Muscle layer of duodenum (tissue), 2 donors: ENCODE data around the gene MEX3B.

Experiments used
- H3K27ac ChIP-seq: one replicate; pipeline ENCODE4 v1.7.0; 2013; ENCODE audit warnings: mild to moderate bottlenecking, low read length
- H3K27me3 ChIP-seq: one replicate; pipeline ENCODE4 v1.7.0; 2013; ENCODE audit warnings: low read depth, mild to moderate bottlenecking, control low read depth, low read length
- H3K36me3 ChIP-seq, 2 donors: one replicate each; pipeline ENCODE4 v1.7.0; 2013; ENCODE audit warnings: low read length in 2 of 2, control low read depth in 1 of 2, mild to moderate bottlenecking in 1 of 2; ENCODE audit not compliant: insufficient read depth in 2 of 2, control insufficient read depth in 1 of 2
- H3K4me1 ChIP-seq, 2 donors: one replicate each; pipeline ENCODE4 v1.7.0; 2013; ENCODE audit warnings: low read length in 2 of 2, mild to moderate bottlenecking in 2 of 2, control low read depth in 1 of 2, moderate library complexity in 1 of 2; ENCODE audit not compliant: insufficient read depth in 2 of 2, control insufficient read depth in 1 of 2
- H3K4me3 ChIP-seq, 2 donors: one replicate each; pipeline ENCODE4 v1.7.0; 2013; ENCODE audit warnings: low read length in 2 of 2, low read depth in 1 of 2, mild to moderate bottlenecking in 1 of 2
- H3K9me3 ChIP-seq, 2 donors: one replicate each; pipeline ENCODE4 v1.7.0; 2013; ENCODE audit warnings: low read length in 2 of 2, control low read depth in 1 of 2, mild to moderate bottlenecking in 1 of 2; ENCODE audit not compliant: control insufficient read depth in 1 of 2
- donor health status: healthy.

Gene MEX3B

DNA sequence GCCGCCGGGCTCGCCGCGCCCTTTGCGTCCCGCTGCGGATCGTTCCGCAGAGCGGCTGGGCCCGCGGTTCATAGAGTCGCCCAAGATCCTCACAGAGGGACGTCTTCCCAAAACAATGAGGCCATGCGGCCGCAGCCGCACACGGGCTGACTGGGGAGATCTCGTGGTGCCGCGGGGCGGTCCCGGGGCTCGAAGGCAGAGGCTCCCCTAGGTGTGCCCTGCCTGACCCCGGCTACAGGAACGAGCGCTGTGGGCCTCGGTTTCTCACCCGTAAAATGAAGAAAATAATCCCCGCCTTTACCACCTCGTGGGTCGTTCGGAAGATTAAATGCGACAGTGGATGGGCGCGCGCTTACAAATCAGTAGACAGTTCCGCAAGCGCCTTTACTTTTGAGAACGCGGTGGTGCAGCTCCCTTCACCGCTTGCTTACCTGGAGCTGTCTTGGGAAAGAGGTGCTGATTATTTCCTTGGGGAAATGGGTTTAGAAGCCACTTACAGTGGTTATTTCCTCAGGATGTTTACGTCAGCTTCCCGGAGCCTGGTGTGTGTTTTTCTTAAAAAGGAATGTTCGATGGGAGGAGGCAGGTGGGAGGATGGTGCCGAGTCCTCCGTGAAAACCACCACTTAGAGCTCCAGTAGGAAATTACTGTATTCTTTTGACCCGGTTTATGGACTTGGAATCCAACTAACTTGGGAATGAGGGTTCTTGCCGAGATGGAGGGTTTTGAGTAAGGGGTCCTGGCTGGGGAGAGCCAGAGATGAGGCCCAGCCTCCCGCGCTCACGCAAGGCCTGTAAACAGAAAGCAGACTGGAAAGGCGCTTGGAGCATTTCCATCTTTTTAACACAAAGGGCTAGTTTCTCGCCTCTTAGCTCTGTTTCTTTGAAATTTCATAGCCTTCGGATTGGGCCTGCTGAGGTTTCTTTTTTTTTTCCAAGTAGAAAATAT is 1.9 kb upstream of the MEX3B start:
- Histone ChIP-seq H3K36me3 (no peaks in the 10 kb centered on the region), H3K27ac (no peak overlapping the region), H3K4me1 (peaks cover 0 to 10% of the 10 kb centered on the region in 2 donors), H3K27me3 (no peaks in the 10 kb centered on the region), H3K9me3 (no peaks in the 10 kb centered on the region), H3K4me3 (peak overlapping the region; percentile 56 to 85)

DNA sequence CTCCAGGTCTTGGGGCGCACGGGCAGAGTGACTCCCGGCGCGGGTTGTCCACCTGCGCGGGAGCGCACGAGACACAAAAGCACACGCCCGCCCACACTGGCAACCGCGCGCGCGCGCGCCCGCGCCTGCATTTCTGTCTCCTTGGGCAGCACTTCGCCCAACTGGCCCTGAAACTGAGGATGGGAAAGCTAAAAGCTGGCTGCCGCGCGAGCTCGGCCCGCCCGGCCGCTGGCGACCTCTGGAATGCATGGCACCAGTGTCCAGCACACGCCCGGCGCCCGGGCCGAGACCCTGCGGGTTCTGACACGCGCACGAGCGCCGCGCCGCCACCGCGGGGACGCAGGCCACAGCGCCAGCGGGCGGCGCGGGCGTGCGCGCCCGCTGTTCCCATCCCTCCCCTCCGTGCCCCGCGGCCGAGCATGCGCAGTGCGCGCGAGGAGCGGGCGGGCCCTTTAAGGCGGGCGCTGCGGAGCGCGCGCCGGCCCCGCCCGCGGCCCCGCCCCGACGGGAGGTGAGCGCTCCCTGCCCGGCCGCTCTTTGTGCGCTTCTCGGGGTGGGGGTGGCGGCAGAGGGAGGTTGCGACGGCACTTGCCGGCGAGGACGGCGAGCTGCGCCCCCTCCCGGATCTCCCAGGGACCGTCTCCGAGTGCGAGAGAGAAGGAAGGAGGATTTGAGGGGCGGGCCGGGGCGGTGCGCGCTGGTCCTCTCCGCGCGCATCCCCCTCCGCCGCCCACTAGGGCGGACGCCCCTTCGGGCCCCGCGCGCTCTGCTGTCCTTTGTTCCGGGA is 1.0 kb upstream of the MEX3B start:
- peak overlapping the region; percentile 84 to 95 for H3K4me3 ChIP-seq
- no peaks in the 10 kb centered on the region for H3K27me3 ChIP-seq
- no peaks in the 10 kb centered on the region for H3K36me3 ChIP-seq

GRCh38 chr15:82045179-82045891 is 483 bp downstream of the MEX3B start:
- Histone ChIP-seq H3K27ac (no peak overlapping the region), H3K9me3 (no peaks in the 10 kb centered on the region), H3K36me3 (no peaks in the 10 kb centered on the region), H3K27me3 (no peaks in the 10 kb centered on the region), H3K4me3 (peak overlapping the region; percentile 65 to 95), H3K4me1 (peaks cover 0 to 10% of the 10 kb centered on the region in 2 donors)

More for the DNA sequence above, 1.0 kb upstream of the MEX3B start:
- no peaks in the 10 kb centered on the region for H3K9me3 ChIP-seq
- peaks cover 0 to 10% of the 10 kb centered on the region in 2 donors for H3K4me1 ChIP-seq
- peak overlapping the region; percentile 80 for H3K27ac ChIP-seq

DNA sequence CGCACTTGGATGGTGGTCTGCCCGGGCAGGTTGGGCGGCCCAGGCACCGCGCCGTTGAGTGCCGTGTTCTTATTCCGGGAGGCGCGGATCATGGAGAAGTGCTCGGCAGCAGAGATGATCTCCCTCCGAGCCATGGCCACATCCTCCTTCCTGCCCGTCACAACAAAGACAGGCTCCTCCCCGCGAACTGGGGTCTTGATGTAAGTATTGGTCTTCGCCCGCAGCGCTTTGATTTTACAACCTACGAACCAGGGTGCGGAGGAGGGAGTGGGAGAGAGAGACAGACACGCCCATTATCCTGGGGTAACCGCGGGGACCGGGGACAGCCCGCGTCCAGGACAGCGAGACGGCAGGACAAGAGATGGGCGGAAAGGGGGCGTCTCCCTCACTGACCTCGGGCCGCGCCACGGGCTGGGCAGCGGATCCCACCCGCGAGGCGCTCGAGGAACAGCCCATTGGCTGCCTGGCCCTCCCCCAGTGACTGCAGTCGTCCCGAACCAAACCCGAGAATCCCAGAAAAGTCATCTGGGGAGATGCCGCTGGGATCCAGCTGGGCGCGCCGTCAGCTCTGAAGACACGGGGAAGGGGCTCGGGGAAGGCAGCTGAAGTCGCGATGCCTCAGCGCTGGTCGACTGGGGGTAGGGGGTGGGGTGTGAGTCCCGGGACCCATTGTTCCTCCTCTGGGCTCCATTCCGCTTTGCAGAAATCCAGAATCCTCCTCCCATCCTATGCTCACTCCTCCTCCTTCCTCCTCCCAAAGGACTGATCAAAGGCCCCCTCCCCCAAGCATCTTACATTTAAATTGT is 1.2 kb downstream of the MEX3B start:
- Histone ChIP-seq H3K27ac (no peak overlapping the region), H3K9me3 (no peaks in the 10 kb centered on the region), H3K36me3 (no peaks in the 10 kb centered on the region), H3K27me3 (no peaks in the 10 kb centered on the region), H3K4me1 (peaks cover 0 to 10% of the 10 kb centered on the region in 2 donors), H3K4me3 (peak overlapping the region; percentile 65 to 95)

DNA sequence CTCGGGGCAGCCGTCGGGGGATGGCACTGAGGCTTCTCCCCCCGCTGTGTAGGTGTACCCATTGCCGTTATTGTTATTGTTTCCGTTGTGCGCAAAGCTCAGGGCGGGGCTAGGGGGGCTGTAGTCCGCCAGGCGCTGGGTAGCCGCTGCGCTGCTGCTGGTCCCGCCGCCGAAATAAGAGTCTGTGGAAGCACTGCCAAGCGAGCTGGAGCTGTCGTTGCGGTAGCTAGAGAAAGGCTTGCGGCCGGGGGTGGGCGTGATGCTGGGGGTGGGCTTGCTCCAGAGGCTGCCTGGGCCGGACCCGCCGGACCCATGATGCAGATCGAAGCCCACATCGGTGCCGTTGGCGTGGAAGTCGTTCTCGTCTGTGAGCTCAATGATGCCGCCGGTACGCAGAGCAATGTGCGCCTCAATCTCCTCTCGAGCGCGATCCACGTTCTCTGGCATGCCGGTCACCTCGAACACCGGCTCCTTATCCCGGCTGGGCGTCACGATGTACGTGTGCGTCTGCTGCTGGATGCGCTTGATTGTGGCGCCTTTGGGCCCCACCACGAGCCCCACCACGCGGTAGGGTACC is 1.9 kb downstream of the MEX3B start:
- no peak overlapping the region for H3K27ac ChIP-seq
- no peaks in the 10 kb centered on the region for H3K36me3 ChIP-seq
- peak overlapping the region; percentile 65 to 95 for H3K4me3 ChIP-seq
- H3K9me3 ChIP-seq = no peaks in the 10 kb centered on the region
- peaks cover 0 to 10% of the 10 kb centered on the region in 2 donors for H3K4me1 ChIP-seq
- no peaks in the 10 kb centered on the region for H3K27me3 ChIP-seq

GRCh38 chr15:82043130-82043673 is 2.6 kb downstream of the MEX3B start:
- peak overlapping the region in 1 of 2 donors; percentile 95 for H3K4me3 ChIP-seq
- H3K27ac ChIP-seq = no peak overlapping the region
- no peaks in the 10 kb centered on the region for H3K27me3 ChIP-seq
- no peaks in the 10 kb centered on the region for H3K36me3 ChIP-seq
- H3K4me1 ChIP-seq = peaks cover 0 to 10% of the 10 kb centered on the region in 2 donors
- no peaks in the 10 kb centered on the region for H3K9me3 ChIP-seq

GRCh38 chr15:82040862-82041261 is 5.0 kb downstream of the MEX3B start:
- Histone ChIP-seq H3K9me3 (no peaks in the 10 kb centered on the region), H3K4me3 (no peak overlapping the region), H3K27ac (no peak overlapping the region), H3K27me3 (no peaks in the 10 kb centered on the region), H3K36me3 (no peaks in the 10 kb centered on the region), H3K4me1 (peaks cover 0 to 10% of the 10 kb centered on the region in 2 donors)

DNA sequence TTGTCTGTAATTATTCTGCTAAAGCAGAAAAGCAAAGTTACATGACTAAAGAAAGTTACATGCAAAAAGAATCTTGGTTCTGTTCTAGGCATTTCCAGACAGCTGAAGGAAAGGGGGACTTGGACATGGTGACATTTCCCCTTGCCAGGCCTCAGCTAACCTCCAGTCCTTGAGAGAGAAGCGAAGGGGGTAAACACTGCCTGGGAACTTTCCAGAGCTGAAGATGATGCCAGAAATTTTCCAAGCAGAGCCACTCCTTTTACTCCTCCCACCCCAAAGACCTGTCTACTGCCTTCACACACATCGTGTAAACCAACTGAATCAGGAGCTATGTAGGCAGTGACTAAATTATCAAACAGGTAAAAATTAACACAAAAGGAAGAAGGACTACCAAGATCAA is 5.4 kb downstream of the MEX3B start:
- no peaks in the 10 kb centered on the region for H3K9me3 ChIP-seq
- H3K4me1 ChIP-seq = peaks cover 0 to 10% of the 10 kb centered on the region in 2 donors
- no peak overlapping the region for H3K27ac ChIP-seq
- H3K27me3 ChIP-seq = no peaks in the 10 kb centered on the region
- H3K4me3 ChIP-seq = no peak overlapping the region
- H3K36me3 ChIP-seq = no peaks in the 10 kb centered on the region

- Histone ChIP-seq H3K9me3 (no peaks in the 10 kb centered on the region), H3K4me3 (no peak overlapping the region), H3K36me3 (no peaks in the 10 kb centered on the region), H3K27ac (no peak overlapping the region), H3K27me3 (no peaks in the 10 kb centered on the region), H3K4me1 (peaks cover 0 to 10% of the 10 kb centered on the region in 2 donors)
Observed at GRCh38 chr15:82039871-82040270, 5.9 kb downstream of the MEX3B start.

DNA sequence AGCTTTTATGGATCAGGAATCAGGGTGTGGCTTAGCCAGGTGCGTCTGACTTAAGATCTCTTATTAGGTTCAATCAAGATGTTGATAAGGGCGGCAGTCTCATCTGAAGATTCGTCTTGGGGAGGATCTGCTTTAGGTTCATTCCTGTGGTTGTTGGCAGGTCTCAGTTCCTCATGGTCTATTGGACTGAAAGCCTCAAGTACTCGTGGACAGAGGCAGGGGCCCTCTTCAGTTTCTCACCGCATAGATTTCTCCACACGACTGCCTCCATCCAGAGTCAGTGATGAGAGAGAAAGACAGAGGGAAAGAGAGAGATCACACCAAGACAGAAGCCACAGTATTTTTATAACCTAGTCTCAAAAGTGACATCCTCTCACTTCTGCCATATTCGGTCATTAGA is 9.4 kb downstream of the MEX3B start:
- Histone ChIP-seq H3K9me3 (no peaks in the 10 kb centered on the region), H3K27me3 (no peaks in the 10 kb centered on the region), H3K4me1 (no peaks in the 10 kb centered on the region), H3K27ac (no peak overlapping the region), H3K36me3 (no peaks in the 10 kb centered on the region), H3K4me3 (no peak overlapping the region)
